Mesothelial cell of epicardium (in vitro differentiated cells): ENCODE data around the gene CPAMD8. TPM values are rescaled to one million over a fixed set of nuclear protein-coding genes. Genes with fewer than 3 reads are reported as not detected.

ENCODE experiments used
- DNase-seq, 2 experiments: peaks; one replicate each; pipeline ENCODE4 v3.0.0; 2021; ENCODE audit warnings: low spot score in 2 of 2; ENCODE audit not compliant: unreplicated experiment in 2 of 2
- H3K27ac Mint-ChIP-seq: 2 replicates; pipeline ENCODE4 v1.8.0; 2021; ENCODE audit warnings: mixed read lengths
- H3K27me3 Mint-ChIP-seq: 2 replicates; pipeline ENCODE4 v1.8.0; 2021; ENCODE audit warnings: low read depth, mixed read lengths
- H3K36me3 Mint-ChIP-seq: 2 replicates; pipeline ENCODE4 v1.8.0; 2021; ENCODE audit warnings: mixed read lengths
- H3K4me1 Mint-ChIP-seq: 2 replicates; pipeline ENCODE4 v1.8.0; 2021; ENCODE audit warnings: mixed read lengths
- H3K4me3 Mint-ChIP-seq: 2 replicates; pipeline ENCODE4 v1.8.0; 2021; ENCODE audit warnings: mild to moderate bottlenecking, moderate library complexity, mixed read lengths
- H3K9me3 Mint-ChIP-seq: 2 replicates; pipeline ENCODE4 v1.8.0; 2021; ENCODE audit warnings: mixed read lengths
- total RNA-seq: library from RNA; stranded (reverse); gene quantifications from 3 replicates; pipeline ENCODE4 v1.2.1, GENCODE V29; 2021
- TF ChIP-seq, protein P1 (sequence below): fragments of 200-600 bp; sonication (generic); IDR thresholded peaks from one replicate; pipeline ENCODE4 v1.5.0; 2021; ENCODE audit warnings: antibody characterized with exemption; ENCODE audit not compliant: unreplicated experiment

CPAMD8 gene
- total RNA-seq, 1 donor from 2014 or later, result 40.9 TPM

DNA sequence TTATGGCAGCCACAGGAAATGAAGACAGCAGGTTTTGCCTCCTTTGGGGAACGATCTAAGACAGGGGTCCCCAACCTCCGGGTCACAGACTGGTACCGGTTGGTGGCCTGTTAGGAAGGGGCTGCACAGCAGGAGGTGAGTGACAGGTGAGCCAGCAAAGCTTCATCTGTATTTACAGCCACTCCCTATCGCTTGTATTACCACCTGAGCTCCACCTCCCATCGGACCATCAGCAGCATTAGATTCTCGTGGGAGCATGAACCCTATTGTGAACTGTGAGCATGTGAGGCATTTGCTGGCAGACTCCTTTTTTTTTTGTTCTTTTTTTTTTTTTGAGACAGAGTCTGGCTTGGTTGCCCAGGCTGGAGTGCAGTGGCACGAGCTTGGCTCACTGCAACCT lies 115.6 kb downstream of the CPAMD8 start:
- Mint-ChIP-seq H3K27me3 (no peaks in the 10 kb centered on the region), H3K36me3 (peaks cover 23% of the 10 kb centered on the region), H3K4me3 (no peak overlapping the region), H3K4me1 (no peaks in the 10 kb centered on the region), H3K27ac (no peak overlapping the region), H3K9me3 (peaks cover 24% of the 10 kb centered on the region)
- TF ChIP-seq, protein P1, sequence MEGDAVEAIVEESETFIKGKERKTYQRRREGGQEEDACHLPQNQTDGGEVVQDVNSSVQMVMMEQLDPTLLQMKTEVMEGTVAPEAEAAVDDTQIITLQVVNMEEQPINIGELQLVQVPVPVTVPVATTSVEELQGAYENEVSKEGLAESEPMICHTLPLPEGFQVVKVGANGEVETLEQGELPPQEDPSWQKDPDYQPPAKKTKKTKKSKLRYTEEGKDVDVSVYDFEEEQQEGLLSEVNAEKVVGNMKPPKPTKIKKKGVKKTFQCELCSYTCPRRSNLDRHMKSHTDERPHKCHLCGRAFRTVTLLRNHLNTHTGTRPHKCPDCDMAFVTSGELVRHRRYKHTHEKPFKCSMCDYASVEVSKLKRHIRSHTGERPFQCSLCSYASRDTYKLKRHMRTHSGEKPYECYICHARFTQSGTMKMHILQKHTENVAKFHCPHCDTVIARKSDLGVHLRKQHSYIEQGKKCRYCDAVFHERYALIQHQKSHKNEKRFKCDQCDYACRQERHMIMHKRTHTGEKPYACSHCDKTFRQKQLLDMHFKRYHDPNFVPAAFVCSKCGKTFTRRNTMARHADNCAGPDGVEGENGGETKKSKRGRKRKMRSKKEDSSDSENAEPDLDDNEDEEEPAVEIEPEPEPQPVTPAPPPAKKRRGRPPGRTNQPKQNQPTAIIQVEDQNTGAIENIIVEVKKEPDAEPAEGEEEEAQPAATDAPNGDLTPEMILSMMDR, result no peak
- no peak for DNase-seq

GRCh38 chr19:16908759-16909158 lies 117.9 kb downstream of the CPAMD8 start:
- TF ChIP-seq, protein P1, result no peak
- Mint-ChIP-seq H3K27me3 (no peaks in the 10 kb centered on the region), H3K36me3 (peaks cover 17% of the 10 kb centered on the region), H3K4me1 (no peaks in the 10 kb centered on the region), H3K4me3 (no peak overlapping the region), H3K27ac (no peak overlapping the region), H3K9me3 (peaks cover 18% of the 10 kb centered on the region)
- DNase-seq, result no peak

DNA sequence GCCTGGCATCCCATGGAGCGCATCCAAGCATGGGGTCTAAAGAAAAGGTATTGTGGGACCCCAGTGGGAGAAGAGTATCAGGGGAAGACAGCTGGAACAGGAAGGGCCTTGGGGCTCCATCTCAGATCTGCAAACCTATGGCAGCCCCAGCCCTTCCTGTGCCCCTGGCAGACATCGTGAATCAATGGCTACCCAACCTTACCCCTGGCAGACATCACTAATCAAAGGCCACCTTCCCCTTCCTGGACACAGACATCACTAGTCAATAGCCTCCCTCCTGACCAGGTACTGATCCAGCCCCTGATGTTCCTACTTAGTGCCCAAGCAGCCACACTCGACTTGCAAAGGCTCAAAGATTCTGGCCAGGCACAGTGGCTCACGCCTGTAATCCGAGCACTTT lies 122.0 kb downstream of the CPAMD8 start:
- no peaks in the 10 kb centered on the region for H3K4me1 Mint-ChIP-seq
- no peak overlapping the region for H3K27ac Mint-ChIP-seq
- H3K4me3 Mint-ChIP-seq, result no peak overlapping the region
- peaks cover 6% of the 10 kb centered on the region for H3K27me3 Mint-ChIP-seq
- no peak for DNase-seq
- TF ChIP-seq, protein P1, result no peak
- H3K9me3 Mint-ChIP-seq, result no peaks in the 10 kb centered on the region
- no peaks in the 10 kb centered on the region for H3K36me3 Mint-ChIP-seq

DNA sequence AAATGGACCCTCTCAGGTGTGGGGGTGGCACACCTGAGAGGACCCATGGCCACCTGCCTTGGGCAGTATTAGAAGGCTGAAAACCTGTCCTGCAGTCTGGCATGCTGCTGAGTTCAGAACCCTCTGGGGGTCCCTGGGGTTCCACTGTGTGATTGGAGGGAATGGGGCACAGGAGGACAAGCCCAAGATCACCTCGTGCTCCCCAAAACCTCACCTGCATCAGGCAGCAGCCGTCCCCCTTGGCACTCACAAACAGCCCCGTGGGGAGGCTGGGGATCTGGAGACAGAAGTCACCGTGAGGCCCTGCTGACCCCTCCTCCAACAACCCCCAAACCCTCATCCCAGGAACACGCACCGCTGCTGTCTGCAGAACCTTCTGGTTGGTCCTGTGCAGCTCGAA lies 123.3 kb downstream of the CPAMD8 start:
- Mint-ChIP-seq H3K9me3 (no peaks in the 10 kb centered on the region), H3K27ac (no peak overlapping the region), H3K36me3 (no peaks in the 10 kb centered on the region), H3K27me3 (peaks cover 14% of the 10 kb centered on the region), H3K4me3 (no peak overlapping the region), H3K4me1 (no peaks in the 10 kb centered on the region)
- TF ChIP-seq, protein P1, result no peak
- no peak for DNase-seq

DNA sequence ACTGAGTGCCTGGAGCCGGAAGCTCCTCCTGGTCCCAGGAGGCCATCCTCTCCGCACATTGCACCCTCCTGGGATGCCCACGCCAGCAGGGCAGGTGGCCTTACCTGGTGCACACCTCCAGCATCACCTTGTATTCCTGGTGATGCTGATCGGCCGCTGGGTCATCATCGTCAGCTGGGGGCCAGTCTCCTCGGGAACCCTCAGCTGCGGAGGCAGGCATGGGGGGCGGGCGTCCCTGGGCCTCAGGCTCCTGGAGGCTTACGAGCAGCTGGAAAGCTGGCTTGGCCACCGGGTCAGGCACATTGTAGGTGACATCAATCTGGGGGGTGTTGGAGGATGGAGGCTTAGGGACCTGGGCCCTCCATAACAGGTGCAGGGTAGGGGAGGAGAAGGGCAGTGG lies 124.1 kb downstream of the CPAMD8 start:
- Mint-ChIP-seq H3K36me3 (no peaks in the 10 kb centered on the region), H3K4me3 (no peak overlapping the region), H3K27me3 (peaks cover 20% of the 10 kb centered on the region), H3K4me1 (no peaks in the 10 kb centered on the region), H3K27ac (no peak overlapping the region), H3K9me3 (no peaks in the 10 kb centered on the region)
- no peak for DNase-seq
- TF ChIP-seq, protein P1, result no peak
